SK-N-MC (cell line): Measurements from ENCODE around the gene ANXA6.

ENCODE experiments used
- EZH2 ChIP-seq: fragments of 200-600 bp; sonication (generic); IDR thresholded peaks from one replicate; pipeline ENCODE4 v1.6.1; 2017; ENCODE audit warnings: antibody characterized with exemption
- FOXP2 ChIP-seq: optimal IDR thresholded peaks from 2 replicates; pipeline ENCODE3; 2011; ENCODE audit warnings: mild to moderate bottlenecking, moderate library complexity; ENCODE audit not compliant: insufficient read depth; ENCODE audit errors: extremely low read length, control extremely low read depth
- POLR2AphosphoS5 ChIP-seq: IDR thresholded peaks from 2 replicates; pipeline ENCODE4 v1.6.1; 2012; ENCODE audit warnings: mild to moderate bottlenecking, low read depth, low read length, borderline replicate concordance

GRCh38 chr5:151202381-151203139 is 45.0 kb upstream of the ANXA6 start:
- TF ChIP-seq EZH2, result no peak
- no peak for TF ChIP-seq POLR2AphosphoS5
- TF ChIP-seq FOXP2, result no peak
